Inflammatory macrophage treated with lipopolysaccharide for 4 hours (primary cell): ENCODE results near the gene EEF1AKMT1.
"Not testable (repeated sequence)": the region's sequence is repeated elsewhere in the genome, so short reads cannot be mapped to it uniquely, and the experiment has no call there.

Source experiments
- DNase-seq: peaks from one replicate; pipeline ENCODE4 v3.0.0-alpha.2; 2020

Gene EEF1AKMT1

GRCh38 chr13:20776751-20777150 lies 3.0 kb upstream of the EEF1AKMT1 start:
- DNase-seq: no peak

GRCh38 chr13:20775961-20776360 lies 2.2 kb upstream of the EEF1AKMT1 start:
- DNase-seq: no peak

GRCh38 chr13:20774746-20775145 lies 985 bp upstream of the EEF1AKMT1 start:
- no peak for DNase-seq

GRCh38 chr13:20772401-20773131 lies 1.2 kb downstream of the EEF1AKMT1 start:
- no peak for DNase-seq

GRCh38 chr13:20769834-20770233 lies 3.9 kb downstream of the EEF1AKMT1 start:
- no peak for DNase-seq

- no peak for DNase-seq
Observed at GRCh38 chr13:20769091-20769490, 4.7 kb downstream of the EEF1AKMT1 start.

- no peak for DNase-seq
Observed at GRCh38 chr13:20767309-20767943, 6.3 kb downstream of the EEF1AKMT1 start.

- no peak for DNase-seq
Observed at GRCh38 chr13:20760872-20761271, 12.9 kb downstream of the EEF1AKMT1 start.

- no peak for DNase-seq
Observed at GRCh38 chr13:20754009-20754408, 19.8 kb downstream of the EEF1AKMT1 start.

- DNase-seq: no peak
Observed at GRCh38 chr13:20749377-20749776, 24.4 kb downstream of the EEF1AKMT1 start.

- not testable (repeated sequence) for DNase-seq
Observed at GRCh38 chr13:20743830-20744404, 29.8 kb downstream of the EEF1AKMT1 start.

- no peak for DNase-seq
Observed at GRCh38 chr13:20740021-20740420, 33.7 kb downstream of the EEF1AKMT1 start.

GRCh38 chr13:20738616-20739015 lies 35.1 kb downstream of the EEF1AKMT1 start:
- DNase-seq: no peak

- no peak for DNase-seq
Observed at GRCh38 chr13:20729633-20730585, 43.9 kb downstream of the EEF1AKMT1 start.

- no peak for DNase-seq
Observed at GRCh38 chr13:20728579-20729311, 45.0 kb downstream of the EEF1AKMT1 start.

- no peak for DNase-seq
Observed at GRCh38 chr13:20727856-20728255, 45.9 kb downstream of the EEF1AKMT1 start.

GRCh38 chr13:20721454-20722357 lies 52.1 kb downstream of the EEF1AKMT1 start:
- no peak for DNase-seq

- DNase-seq: no peak
Observed at GRCh38 chr13:20721058-20721453, 52.7 kb downstream of the EEF1AKMT1 start.

- DNase-seq: no peak
Observed at GRCh38 chr13:20720499-20720898, 53.3 kb downstream of the EEF1AKMT1 start.

- no peak for DNase-seq
Observed at GRCh38 chr13:20719783-20720182, 54.0 kb downstream of the EEF1AKMT1 start.

GRCh38 chr13:20718958-20719566 lies 54.7 kb downstream of the EEF1AKMT1 start:
- DNase-seq: no peak
